Stimulated activated CD4-positive, alpha-beta T cell treated with anti-CD3 and anti-CD28 coated beads, Interleukin-1b, Interleukin-23, amount 100 ng/mL, for 4 hours (primary cell): ENCODE results near the gene SLC22A1.
"Not testable (repeated sequence)": the region's sequence is repeated elsewhere in the genome, so short reads cannot be mapped to it uniquely, and the experiment has no call there.

Source experiments
- DNase-seq, 2 donors: peaks; one replicate each; pipeline ENCODE4 v3.0.0-alpha.2; 2020; ENCODE audit warnings: low read depth in 2 of 2

Gene SLC22A1

GRCh38 chr6:160137989-160138835 lies 16.6 kb downstream of the SLC22A1 start:
- peak; percentile 46 to 48 for DNase-seq

DNA sequence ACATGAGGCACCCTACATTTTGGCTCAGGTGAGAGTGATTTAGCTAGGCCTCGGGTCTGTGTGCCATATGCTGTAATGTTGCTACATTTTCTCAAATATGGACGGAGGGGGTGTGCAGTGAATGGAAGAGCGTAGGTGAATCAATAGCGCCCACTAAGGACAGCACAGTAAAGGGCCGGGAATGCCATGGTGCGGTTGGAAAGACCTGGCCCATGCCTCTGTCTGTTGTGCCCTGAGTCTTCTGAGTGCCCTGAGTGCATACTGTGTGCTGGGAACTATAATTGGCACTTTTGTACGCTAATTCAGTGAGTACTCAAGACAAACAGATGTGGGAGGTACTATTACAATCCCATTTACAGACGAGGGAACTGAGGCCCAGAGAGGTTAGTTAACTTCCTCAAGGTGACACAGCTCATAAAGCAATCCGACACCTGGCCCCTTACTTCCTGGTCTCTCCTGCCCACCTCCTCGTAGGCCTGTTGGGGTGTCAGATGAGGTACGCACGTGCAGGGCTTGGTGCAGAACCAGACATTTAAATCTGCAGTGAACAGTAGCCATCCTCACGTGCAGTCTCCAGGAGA lies 17.3 kb downstream of the SLC22A1 start:
- no peak for DNase-seq

GRCh38 chr6:160139420-160139851 lies 17.8 kb downstream of the SLC22A1 start:
- no peak for DNase-seq

DNA sequence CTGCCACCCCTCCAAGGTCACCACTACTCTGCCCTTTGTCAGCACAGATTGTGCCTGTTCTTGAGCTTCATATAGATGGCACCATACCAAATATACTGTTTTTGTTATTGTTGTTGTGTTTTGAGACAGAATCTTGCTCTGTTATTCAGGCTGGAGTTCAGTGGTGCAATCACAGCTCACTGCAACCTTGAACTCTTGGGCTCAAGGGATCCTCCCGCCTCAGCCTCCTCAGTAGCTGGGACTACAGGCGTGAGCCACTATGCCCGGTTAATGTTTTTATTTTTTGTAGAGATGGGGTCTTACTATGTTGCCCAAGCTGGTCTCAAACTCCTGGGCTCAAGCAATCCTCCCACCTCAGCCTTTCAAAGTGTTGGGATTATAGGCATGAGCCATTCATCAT lies 18.9 kb downstream of the SLC22A1 start:
- DNase-seq: not testable (repeated sequence)

GRCh38 chr6:160141001-160141726 lies 19.5 kb downstream of the SLC22A1 start:
- no peak for DNase-seq

- DNase-seq: no peak
These were observed 20.6 kb downstream of the SLC22A1 start for GRCh38 chr6:160142115-160142715.

DNA sequence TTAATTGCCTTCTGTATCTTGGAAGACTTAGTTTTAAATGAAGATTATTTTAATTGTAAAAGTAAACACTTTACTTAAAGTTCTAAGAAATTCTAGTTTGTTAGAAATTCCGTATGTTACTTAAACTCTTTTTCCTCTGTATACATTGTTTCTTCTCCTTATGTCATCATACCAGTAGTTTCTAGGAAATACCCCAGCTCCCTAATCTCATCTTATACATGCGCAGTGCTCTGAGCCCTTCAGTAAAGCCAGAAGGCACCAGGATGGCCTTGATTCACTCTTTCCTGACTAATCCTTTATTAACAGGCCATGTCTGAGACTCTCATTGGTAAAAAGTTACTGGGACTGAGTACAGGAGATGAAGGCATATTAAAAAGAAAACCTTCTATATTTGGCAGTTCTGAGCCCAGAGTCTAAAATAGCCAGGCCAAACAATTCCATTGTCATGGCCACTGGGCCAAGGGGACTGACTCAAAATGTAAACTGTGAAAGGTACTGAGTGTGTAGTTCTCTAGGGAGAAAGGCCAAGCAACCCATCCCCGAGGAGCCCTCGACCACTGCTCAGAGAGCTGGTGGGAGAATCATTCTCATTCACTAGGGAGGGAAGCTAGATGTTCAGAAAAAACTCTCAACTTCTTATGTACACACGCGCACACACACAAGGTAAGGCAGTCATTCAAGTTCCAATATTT lies 25.0 kb downstream of the SLC22A1 start:
- no peak for DNase-seq

DNA sequence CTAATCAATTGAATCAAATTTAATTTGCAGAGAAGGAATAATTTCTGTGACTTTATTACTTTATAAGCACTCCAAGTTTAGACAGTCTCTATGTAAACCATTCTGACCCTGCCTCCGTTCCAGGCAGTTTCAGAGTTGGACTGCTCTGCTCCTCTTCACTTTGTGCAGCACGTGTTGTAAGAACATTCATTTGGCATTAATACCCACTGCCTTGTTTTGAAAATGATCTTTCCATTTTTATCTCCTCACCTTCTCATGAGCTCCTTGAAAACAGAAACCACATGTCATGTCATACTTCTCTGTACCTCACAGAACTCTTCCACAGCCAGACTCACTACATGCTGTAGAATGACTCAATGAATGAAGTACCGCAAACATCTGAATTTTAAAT lies 25.5 kb downstream of the SLC22A1 start:
- no peak for DNase-seq

DNA sequence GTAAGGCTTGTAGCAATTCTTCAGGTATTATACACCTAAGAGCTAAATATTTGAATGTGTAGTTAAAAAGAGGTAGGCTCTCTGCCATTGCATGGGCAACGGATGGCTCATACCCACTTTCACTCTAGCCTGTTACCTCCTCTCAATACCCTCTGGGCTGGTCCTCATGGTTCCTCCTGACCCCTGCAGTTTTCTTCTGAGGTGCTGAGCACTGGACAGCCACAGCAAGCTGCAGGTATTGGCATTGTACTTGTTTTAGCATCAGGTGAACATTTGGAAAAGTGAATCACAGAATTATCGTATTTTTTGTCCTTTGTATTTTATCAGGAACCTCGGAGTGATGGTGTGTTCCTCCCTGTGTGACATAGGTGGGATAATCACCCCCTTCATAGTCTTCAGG lies 32.9 kb downstream of the SLC22A1 start:
- no peak for DNase-seq

GRCh38 chr6:160156842-160157241 lies 35.2 kb downstream of the SLC22A1 start:
- no peak for DNase-seq

- no peak for DNase-seq
These were observed 38.8 kb downstream of the SLC22A1 start for GRCh38 chr6:160160450-160160849.

DNA sequence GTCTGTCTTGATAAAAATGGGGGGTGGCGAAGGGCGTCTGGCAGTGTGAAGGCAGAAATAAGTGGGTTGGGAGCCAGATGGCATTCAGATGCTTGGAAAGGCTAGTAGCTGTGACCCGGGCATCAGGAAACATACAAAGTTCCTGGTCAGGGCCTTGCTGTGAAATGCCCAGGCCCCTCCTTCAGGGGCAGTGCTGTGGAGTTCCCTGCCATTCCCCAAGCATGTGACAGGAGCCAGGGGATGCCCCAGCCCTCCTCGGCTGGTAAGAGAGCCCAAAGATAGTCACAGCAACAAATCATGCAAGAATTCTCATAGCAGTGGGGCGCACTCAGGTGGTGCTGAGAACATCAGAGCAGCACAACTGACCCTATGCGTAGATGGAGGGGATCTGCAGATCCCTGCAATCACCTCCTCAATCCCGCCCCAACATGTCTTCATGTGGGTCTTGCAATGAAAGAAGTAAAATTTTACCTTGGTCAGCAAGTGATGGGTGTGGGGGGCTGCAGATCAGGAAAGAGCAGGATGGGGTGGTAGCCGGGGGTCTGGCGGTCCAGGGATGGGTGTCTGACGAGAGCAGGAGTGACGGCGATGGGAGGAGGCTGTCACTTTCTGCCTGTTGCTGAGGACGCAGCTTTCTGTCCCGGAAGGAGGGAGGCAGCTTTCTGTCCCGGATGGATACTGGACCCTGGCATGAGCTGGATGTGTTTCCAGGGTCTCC lies 39.5 kb downstream of the SLC22A1 start:
- DNase-seq: no peak

DNA sequence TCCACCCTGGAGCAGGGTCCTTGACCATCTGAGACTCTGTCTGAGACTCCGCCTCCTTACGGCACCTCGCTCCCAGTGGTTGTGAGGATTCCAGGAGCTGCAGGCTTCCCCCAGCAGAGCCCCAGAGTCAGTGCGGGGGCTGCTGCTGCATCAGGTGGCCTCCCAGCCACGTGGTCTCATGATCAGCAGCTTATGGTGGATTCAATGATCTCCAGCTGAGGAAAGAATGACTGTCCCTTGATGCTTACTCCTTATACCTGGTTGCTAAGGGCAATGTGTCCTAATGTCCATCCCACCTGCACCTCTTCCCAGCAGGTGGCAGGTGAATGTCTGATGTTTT lies 40.0 kb downstream of the SLC22A1 start:
- no peak for DNase-seq

DNA sequence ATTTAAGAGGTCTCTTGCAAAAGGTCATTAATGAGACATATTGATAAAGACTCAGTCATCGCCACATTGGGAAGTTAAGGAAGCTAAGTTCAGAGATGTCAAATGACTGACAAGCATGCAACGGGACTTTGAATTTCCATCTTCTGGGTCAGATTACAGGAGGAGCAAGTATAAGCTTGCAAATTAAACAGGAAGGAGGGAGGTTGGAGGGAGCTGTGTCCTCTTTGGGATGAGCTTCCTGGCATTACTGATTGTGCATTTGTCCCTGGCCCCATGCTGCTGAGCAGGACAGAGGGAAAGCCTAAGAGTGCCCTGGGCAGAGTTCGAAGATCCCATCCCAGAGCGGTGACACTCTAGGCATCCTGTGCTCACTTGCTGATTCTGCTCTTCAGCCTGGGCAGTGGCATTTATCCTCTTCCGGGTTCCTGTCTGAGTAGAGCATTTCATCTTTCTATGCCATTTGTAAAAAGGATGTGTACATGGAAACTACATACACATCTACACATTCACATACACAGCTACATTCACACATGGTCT lies 40.5 kb downstream of the SLC22A1 start:
- no peak for DNase-seq

- DNase-seq: no peak
These were observed 41.8 kb downstream of the SLC22A1 start for GRCh38 chr6:160163425-160163824.

DNA sequence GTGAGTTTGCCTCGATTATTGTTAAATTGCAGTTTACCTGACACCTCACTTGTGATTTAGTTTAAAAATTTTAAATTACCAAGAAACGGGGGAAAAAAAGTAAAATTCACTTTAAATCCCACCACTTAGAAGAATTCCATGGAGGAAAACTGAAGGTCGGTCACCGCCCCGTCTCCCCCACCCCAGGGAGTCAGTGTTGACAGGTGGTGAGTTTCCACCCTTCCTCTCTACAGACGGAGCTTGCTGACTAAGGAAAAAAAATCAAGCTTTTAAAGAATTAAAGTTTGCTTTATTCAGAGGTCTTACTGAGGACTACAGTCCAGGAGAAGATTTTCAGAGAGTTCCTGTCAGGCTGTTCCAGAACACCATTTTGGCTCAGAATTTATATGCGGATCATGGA lies 42.3 kb downstream of the SLC22A1 start:
- DNase-seq: no peak

- DNase-seq: not testable (repeated sequence)
These were observed 44.3 kb downstream of the SLC22A1 start for GRCh38 chr6:160165928-160166327.

DNA sequence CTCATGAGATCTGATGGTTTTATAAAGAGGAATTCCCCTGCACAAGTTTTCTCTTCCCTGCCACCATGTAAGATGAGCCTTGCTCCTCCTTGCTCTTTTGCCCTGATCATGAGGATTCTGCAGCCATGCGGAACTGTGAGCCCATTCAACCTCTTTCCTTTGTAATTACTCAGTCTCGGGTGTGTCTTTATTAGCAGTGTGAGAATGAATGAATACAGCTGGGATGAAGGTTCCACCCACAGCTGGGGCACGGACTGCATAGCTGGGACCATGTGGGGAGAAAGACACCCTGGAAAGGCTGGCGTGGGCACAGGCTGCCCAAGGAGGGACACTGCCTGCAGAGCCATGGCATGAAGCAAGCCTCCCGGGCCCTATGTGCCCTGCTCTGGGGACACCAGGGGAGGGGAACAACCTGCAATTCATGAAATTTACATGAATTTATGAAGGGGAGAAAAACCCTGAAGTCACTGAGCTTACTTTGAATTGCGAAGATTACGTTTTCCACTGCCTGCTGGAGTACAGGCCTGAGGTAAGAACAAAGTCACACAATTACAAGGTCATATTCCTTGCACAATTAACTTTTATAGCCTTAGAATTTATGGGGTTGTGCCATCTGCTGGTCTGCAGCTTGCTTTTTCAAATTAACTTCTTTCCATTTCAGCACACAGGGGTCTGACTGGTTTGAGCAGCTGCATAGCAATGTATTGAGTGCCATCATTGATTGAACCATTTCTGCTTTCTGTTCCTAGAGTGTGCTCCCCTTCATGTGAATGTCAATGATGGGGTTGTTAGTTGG lies 46.2 kb downstream of the SLC22A1 start:
- no peak for DNase-seq

DNA sequence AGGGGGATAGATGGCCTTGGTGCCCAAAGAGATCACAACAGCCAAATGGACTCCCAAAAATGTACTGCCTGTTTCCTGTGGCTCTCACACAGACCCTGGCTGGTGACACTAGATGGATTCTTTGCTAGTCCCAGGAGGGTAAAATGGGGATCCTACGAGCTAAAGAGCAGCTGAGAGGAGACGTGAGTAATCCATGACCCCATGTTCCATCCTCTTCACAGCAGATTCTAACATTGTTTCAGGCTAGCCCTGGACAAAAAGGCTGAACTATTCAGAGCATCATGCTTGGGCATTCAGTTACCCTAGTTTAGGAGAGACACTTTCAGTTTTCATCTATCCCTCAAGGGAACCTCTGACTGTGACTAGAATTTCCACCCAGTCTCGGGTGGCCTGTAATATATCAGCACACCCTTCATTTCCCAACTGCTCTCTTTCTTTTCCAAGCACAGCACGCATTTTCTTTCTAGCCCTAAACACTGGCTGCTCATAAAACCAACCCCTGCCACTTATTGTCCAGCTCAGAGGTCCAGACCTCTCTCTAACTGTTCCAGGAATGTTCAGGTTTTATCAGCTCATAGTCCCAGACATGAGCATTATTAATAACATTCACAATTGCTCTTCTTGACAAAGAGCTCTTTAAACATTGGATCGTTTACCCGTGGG lies 48.5 kb downstream of the SLC22A1 start:
- no peak for DNase-seq

GRCh38 chr6:160172704-160173103 lies 51.1 kb downstream of the SLC22A1 start:
- no peak for DNase-seq
